Stimulated activated effector memory CD8-positive, alpha-beta T cell treated with anti-CD3 and anti-CD28 coated beads, Interleukin-12 subunit alpha, Interleukin-12 subunit beta, amount 100 ng/mL, for 72 hours (primary cell): Measurements from ENCODE around the gene CARM1.

Source experiments
- ATAC-seq: fragments of 150-1000 bp; cut with Tn5 transposase; 2 replicates; pipeline ENCODE4 v1.10.0; 2021
- DNase-seq, 2 donors: peaks; one replicate each; pipeline ENCODE4 v3.0.0; 2021 to 2022; ENCODE audit warnings: low spot score in 2 of 2
- H3K27ac Mint-ChIP-seq: one replicate; pipeline ENCODE4 v1.8.0; 2022; ENCODE audit warnings: mild to moderate bottlenecking, mixed read lengths
- H3K36me3 Mint-ChIP-seq: one replicate; pipeline ENCODE4 v1.8.0; 2022; ENCODE audit warnings: mild to moderate bottlenecking, mixed read lengths
- H3K4me1 Mint-ChIP-seq: one replicate; pipeline ENCODE4 v1.8.0; 2022; ENCODE audit warnings: mixed read lengths
- H3K4me3 Mint-ChIP-seq: one replicate; pipeline ENCODE4 v1.8.0; 2022; ENCODE audit warnings: mild to moderate bottlenecking, mixed read lengths
- H3K9me3 Mint-ChIP-seq: one replicate; pipeline ENCODE4 v1.8.0; 2022; ENCODE audit warnings: mixed read lengths

The CARM1 gene

GRCh38 chr19:10899151-10899653 is 27.8 kb downstream of the CARM1 start:
- DNase-seq = no peak
- peaks cover 18% of the 10 kb centered on the region for H3K4me1 Mint-ChIP-seq
- peaks cover 7% of the 10 kb centered on the region for H3K36me3 Mint-ChIP-seq
- H3K4me3 Mint-ChIP-seq = no peak overlapping the region
- H3K27ac Mint-ChIP-seq = no peak overlapping the region
- no peak for ATAC-seq
- no peaks in the 10 kb centered on the region for H3K9me3 Mint-ChIP-seq

GRCh38 chr19:10907925-10908324 is 36.6 kb downstream of the CARM1 start:
- H3K4me3 Mint-ChIP-seq = no peak overlapping the region
- peaks cover 62% of the 10 kb centered on the region for H3K36me3 Mint-ChIP-seq
- H3K27ac Mint-ChIP-seq = no peak overlapping the region
- no peaks in the 10 kb centered on the region for H3K4me1 Mint-ChIP-seq
- DNase-seq (no peak), ATAC-seq (no peak)
- no peaks in the 10 kb centered on the region for H3K9me3 Mint-ChIP-seq

GRCh38 chr19:10908380-10908960 is 37.1 kb downstream of the CARM1 start:
- DNase-seq = no peak
- no peak overlapping the region for H3K27ac Mint-ChIP-seq
- no peak overlapping the region for H3K4me3 Mint-ChIP-seq
- H3K4me1 Mint-ChIP-seq = no peaks in the 10 kb centered on the region
- H3K9me3 Mint-ChIP-seq = no peaks in the 10 kb centered on the region
- H3K36me3 Mint-ChIP-seq = peaks cover 63% of the 10 kb centered on the region
- no peak for ATAC-seq

DNA sequence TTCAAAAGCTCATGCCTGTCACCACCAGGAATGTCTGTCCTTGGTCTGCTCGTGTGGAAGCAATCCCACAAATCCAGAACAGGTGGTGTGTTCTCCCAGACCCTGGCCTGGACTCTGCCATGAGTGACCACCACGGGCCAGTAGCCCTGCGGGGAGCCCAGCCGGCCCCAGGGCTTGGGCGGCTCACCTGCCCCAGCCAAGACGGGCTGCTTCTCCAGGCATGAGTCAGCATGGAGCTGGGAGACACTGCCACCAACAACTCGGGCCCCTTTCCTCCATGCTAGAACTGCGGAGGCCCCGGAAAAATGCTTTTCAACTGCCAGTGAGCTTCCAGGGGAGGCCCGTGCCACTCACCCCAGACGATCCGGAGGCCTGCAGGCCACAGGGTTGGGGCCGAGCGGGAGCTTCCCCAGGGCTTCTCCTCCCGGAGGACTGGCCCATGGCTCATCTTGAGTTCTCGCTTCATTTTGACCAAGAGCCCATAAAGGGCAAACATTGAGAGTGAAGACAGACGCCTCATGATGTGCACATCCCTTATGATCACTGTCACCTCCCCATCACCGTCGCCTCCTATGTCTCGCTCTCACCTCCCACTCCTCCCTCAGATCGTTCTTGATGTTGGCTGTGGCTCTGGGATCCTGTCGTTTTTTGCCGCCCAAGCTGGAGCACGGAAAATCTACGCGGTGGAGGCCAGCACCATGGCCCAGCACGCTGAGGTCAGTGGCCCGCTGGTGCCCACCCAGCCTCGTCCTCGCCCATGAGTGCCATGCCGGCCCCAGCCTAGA is 40.4 kb downstream of the CARM1 start:
- H3K27ac Mint-ChIP-seq = no peak overlapping the region
- no peak overlapping the region for H3K4me3 Mint-ChIP-seq
- no peaks in the 10 kb centered on the region for H3K9me3 Mint-ChIP-seq

GRCh38 chr19:10912619-10913018 is 41.3 kb downstream of the CARM1 start:
- Mint-ChIP-seq H3K9me3 (no peaks in the 10 kb centered on the region), H3K27ac (no peak overlapping the region), H3K36me3 (peaks cover 68% of the 10 kb centered on the region), H3K4me1 (no peaks in the 10 kb centered on the region), H3K4me3 (no peak overlapping the region)
- DNase-seq = no peak
- no peak for ATAC-seq

More for the DNA sequence above, 40.4 kb downstream of the CARM1 start:
- ATAC-seq (no peak), DNase-seq (no peak)
- Mint-ChIP-seq H3K36me3 (peaks cover 66% of the 10 kb centered on the region), H3K4me1 (no peaks in the 10 kb centered on the region)

- Mint-ChIP-seq H3K9me3 (no peaks in the 10 kb centered on the region), H3K27ac (no peak overlapping the region), H3K4me3 (no peak overlapping the region), H3K4me1 (no peaks in the 10 kb centered on the region), H3K36me3 (peaks cover 68% of the 10 kb centered on the region)
- DNase-seq = no peak
- ATAC-seq = peak; percentile 22
Measured at GRCh38 chr19:10913716-10914340, 42.5 kb downstream of the CARM1 start.

- Mint-ChIP-seq H3K27ac (no peak overlapping the region), H3K4me3 (no peak overlapping the region), H3K9me3 (no peaks in the 10 kb centered on the region), H3K36me3 (peaks cover 57% of the 10 kb centered on the region), H3K4me1 (no peaks in the 10 kb centered on the region)
- no peak for ATAC-seq
- no peak for DNase-seq
Measured at GRCh38 chr19:10915130-10916091, 44.1 kb downstream of the CARM1 start.

GRCh38 chr19:10916602-10917001 is 45.2 kb downstream of the CARM1 start:
- no peak for DNase-seq
- peaks cover 54% of the 10 kb centered on the region for H3K36me3 Mint-ChIP-seq
- H3K9me3 Mint-ChIP-seq = no peaks in the 10 kb centered on the region
- no peak overlapping the region for H3K4me3 Mint-ChIP-seq
- H3K4me1 Mint-ChIP-seq = no peaks in the 10 kb centered on the region
- ATAC-seq = no peak
- no peak overlapping the region for H3K27ac Mint-ChIP-seq

GRCh38 chr19:10918359-10918758 is 47.0 kb downstream of the CARM1 start:
- ATAC-seq (no peak), DNase-seq (no peak)
- peaks cover 56% of the 10 kb centered on the region for H3K36me3 Mint-ChIP-seq
- no peak overlapping the region for H3K4me3 Mint-ChIP-seq
- H3K27ac Mint-ChIP-seq = no peak overlapping the region
- H3K4me1 Mint-ChIP-seq = no peaks in the 10 kb centered on the region
- H3K9me3 Mint-ChIP-seq = no peaks in the 10 kb centered on the region

DNA sequence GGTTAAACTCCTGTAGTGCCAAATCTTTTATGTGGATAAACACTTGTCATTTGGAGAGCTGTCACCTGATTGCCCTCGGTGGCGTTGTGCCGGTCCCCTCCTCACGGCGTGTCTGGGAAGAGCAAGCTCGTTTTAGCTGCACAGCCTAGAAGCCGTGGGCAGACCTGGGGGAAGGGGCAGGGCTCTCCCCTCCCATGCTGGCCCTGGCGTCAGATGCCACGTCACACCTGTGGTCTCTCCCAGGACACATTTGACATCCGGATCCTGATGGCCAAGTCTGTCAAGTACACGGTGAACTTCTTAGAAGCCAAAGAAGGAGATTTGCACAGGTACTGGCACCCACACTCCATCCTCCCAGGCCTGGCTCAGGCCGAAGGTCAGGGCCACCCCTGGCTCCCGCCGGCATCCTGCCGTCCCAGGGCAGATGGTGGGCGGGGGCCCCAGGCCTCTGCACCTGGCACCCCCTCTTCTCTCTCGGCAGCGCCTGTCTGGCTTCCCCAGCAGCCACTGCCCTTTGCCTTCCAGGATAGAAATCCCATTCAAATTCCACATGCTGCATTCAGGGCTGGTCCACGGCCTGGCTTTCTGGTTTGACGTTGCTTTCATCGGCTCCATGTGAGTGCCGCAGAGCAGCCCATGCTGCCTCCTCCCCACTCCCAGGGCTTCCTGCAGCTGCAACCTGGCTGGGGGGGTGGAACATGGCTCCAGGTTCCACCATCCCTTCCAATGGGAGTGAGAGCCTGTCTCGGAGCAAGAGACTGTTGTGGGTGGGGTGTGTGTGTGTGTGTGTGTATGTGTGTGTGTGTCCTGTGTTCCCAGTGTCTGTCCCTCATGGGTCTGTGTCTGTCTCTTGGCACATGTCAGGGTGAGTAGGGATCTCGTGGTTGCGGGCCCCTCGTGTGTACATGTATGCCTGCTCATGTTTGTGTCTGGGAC is 48.3 kb downstream of the CARM1 start:
- Mint-ChIP-seq H3K36me3 (peaks cover 56% of the 10 kb centered on the region), H3K4me3 (no peak overlapping the region), H3K4me1 (peaks cover 5% of the 10 kb centered on the region), H3K9me3 (no peaks in the 10 kb centered on the region), H3K27ac (peak overlapping the region; percentile 16)
- ATAC-seq (no peak), DNase-seq (no peak)

- peaks cover 61% of the 10 kb centered on the region for H3K36me3 Mint-ChIP-seq
- ATAC-seq (no peak), DNase-seq (no peak)
- H3K27ac Mint-ChIP-seq = no peak overlapping the region
- H3K4me3 Mint-ChIP-seq = no peak overlapping the region
- H3K4me1 Mint-ChIP-seq = peaks cover 10% of the 10 kb centered on the region
- no peaks in the 10 kb centered on the region for H3K9me3 Mint-ChIP-seq
Measured at GRCh38 chr19:10920288-10920655, 48.9 kb downstream of the CARM1 start.

DNA sequence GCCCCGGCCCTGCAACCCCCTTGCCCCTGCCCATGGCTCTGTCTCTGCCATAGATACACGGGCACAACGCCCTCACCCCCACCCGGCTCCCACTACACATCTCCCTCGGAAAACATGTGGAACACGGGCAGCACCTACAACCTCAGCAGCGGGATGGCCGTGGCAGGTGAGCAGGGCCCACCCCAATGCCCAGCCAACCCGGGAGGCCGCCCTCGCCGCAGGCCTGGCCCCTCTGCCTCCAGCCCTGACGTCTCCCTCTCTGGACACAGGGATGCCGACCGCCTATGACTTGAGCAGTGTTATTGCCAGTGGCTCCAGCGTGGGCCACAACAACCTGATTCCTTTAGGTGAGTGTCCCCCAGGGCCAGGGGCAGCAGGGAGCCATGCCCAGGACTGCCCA is 49.4 kb downstream of the CARM1 start:
- ATAC-seq (peak; percentile 5), DNase-seq (no peak)
- no peak overlapping the region for H3K4me3 Mint-ChIP-seq

DNA sequence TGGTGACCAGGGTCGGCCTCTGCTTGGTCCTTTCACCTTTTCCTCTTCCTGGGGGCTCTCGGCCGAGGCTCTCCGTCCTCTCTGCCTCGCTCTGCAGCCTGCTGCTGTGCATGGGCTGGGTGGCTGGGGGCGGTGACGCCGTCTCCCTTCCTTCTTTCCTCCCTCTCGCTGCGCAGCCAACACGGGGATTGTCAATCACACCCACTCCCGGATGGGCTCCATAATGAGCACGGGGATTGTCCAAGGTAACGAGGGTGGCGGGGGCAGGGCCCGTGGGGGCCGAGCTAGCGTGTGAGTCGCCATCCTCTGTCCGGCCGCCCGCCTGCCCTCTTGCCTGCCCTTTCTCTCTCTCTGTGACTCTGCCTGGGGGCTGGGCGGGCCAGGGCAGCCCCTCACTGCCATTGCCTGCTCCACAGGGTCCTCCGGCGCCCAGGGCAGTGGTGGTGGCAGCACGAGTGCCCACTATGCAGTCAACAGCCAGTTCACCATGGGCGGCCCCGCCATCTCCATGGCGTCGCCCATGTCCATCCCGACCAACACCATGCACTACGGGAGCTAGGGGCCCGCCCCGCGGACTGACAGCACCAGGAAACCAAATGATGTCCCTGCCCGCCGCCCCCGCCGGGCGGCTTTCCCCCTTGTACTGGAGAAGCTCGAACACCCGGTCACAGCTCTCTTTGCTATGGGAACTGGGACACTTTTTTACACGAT is 50.0 kb downstream of the CARM1 start:
- no peak overlapping the region for H3K4me3 Mint-ChIP-seq
- no peaks in the 10 kb centered on the region for H3K9me3 Mint-ChIP-seq
- peaks cover 13% of the 10 kb centered on the region for H3K4me1 Mint-ChIP-seq
- H3K27ac Mint-ChIP-seq = peak overlapping the region; percentile 52
- DNase-seq (no peak), ATAC-seq (no peak)
- H3K36me3 Mint-ChIP-seq = peaks cover 65% of the 10 kb centered on the region

More for the DNA sequence above, 49.4 kb downstream of the CARM1 start:
- Mint-ChIP-seq H3K4me1 (peaks cover 13% of the 10 kb centered on the region), H3K27ac (peak overlapping the region; percentile 52), H3K36me3 (peaks cover 65% of the 10 kb centered on the region), H3K9me3 (no peaks in the 10 kb centered on the region)
